ENCODE measurements around the gene PDE2A. TPM values are rescaled to one million over a fixed set of nuclear protein-coding genes. Genes with fewer than 3 reads are reported as not detected.

PDE2A gene
- total and polyA plus RNA-seq, 8 donors: 3.5 to 548 (median 25.9) TPM

- Histone ChIP-seq H3K27me3 (peaks cover 0 to 51% (median 3%) of the 10 kb centered on the region in 3 donors), H3K9me3 (no peaks in the 10 kb centered on the region), H3K4me1 (no peaks in the 10 kb centered on the region), H3K27ac (no peak overlapping the region), H3K4me3 (no peak overlapping the region), H3K36me3 (no peaks in the 10 kb centered on the region)
- no peak for TF ChIP-seq POLR2A (IDR thresholded peaks at IDR 0.05)
- TF ChIP-seq POLR2AphosphoS5 (IDR thresholded peaks at IDR 0.05): no peak
- TF ChIP-seq EP300 (IDR thresholded peaks at IDR 0.05): no peak
- no peak for TF ChIP-seq CTCF (IDR thresholded peaks at IDR 0.05)
- intact Hi-C loops (cut with DNase I; ENCODE audit: low total_unique reads): no loop called here
- WGBS, 5 donors: 35 to 67% (median 52%) methylated on average over 5 of the region's 5 CpGs
- DNase-seq: no peak
These were observed 12.2 kb downstream of the PDE2A start for GRCh38 chr11:72662036-72662435.

GRCh38 chr11:72661486-72661885 lies 12.7 kb downstream of the PDE2A start:
- TF ChIP-seq CTCF (IDR thresholded peaks at IDR 0.05) (no peak), POLR2A (IDR thresholded peaks at IDR 0.05) (no peak), POLR2AphosphoS5 (IDR thresholded peaks at IDR 0.05) (no peak), EP300 (IDR thresholded peaks at IDR 0.05) (no peak)
- intact Hi-C loops (cut with DNase I; ENCODE audit: low total_unique reads): no loop called here
- Histone ChIP-seq H3K27ac (no peak overlapping the region), H3K27me3 (peaks cover 0 to 51% (median 3%) of the 10 kb centered on the region in 3 donors), H3K4me1 (no peaks in the 10 kb centered on the region), H3K4me3 (no peak overlapping the region), H3K36me3 (no peaks in the 10 kb centered on the region), H3K9me3 (no peaks in the 10 kb centered on the region)
- no peak for DNase-seq
- 67 to 85% (median 74%) methylated on average over 9 of the region's 9 CpGs for WGBS, 5 donors

GRCh38 chr11:72658989-72659640 lies 15.1 kb downstream of the PDE2A start:
- H3K27me3 ChIP-seq: peaks cover 0 to 42% (median 3%) of the 10 kb centered on the region in 3 donors
- intact Hi-C loops (cut with DNase I; ENCODE audit: low total_unique reads): no loop called here
- no peak for DNase-seq
- TF ChIP-seq CTCF (IDR thresholded peaks at IDR 0.05) (no peak), POLR2AphosphoS5 (IDR thresholded peaks at IDR 0.05) (no peak), POLR2A (IDR thresholded peaks at IDR 0.05) (no peak), EP300 (IDR thresholded peaks at IDR 0.05) (no peak)
- no peaks in the 10 kb centered on the region for H3K4me1 ChIP-seq
- no peak overlapping the region for H3K4me3 ChIP-seq
- WGBS, 5 donors: 72 to 80% (median 73%) methylated on average over 9 of the region's 9 CpGs
- H3K36me3 ChIP-seq: no peaks in the 10 kb centered on the region
- H3K9me3 ChIP-seq: no peaks in the 10 kb centered on the region
- H3K27ac ChIP-seq: no peak overlapping the region

- 67 to 77% (median 72%) methylated on average over 5 to 6 of the region's 6 CpGs for whole genome bisulfite sequencing, 5 donors
- H3K4me3 ChIP-seq: no peak overlapping the region
- H3K4me1 ChIP-seq: no peaks in the 10 kb centered on the region
- H3K27me3 ChIP-seq: peaks cover 0 to 31% (median 0%) of the 10 kb centered on the region in 3 donors
- H3K27ac ChIP-seq: no peak overlapping the region
- intact Hi-C loops (cut with DNase I; ENCODE audit: low total_unique reads): no loop called here
- no peak for DNase-seq
- H3K9me3 ChIP-seq: no peaks in the 10 kb centered on the region
- TF ChIP-seq CTCF (IDR thresholded peaks at IDR 0.05) (no peak), POLR2A (IDR thresholded peaks at IDR 0.05) (no peak), POLR2AphosphoS5 (IDR thresholded peaks at IDR 0.05) (no peak), EP300 (IDR thresholded peaks at IDR 0.05) (no peak)
- no peaks in the 10 kb centered on the region for H3K36me3 ChIP-seq
These were observed 16.7 kb downstream of the PDE2A start for GRCh38 chr11:72657411-72658100.
